Calu3 (cell line): ENCODE data around the gene ZBTB44. TPM values are rescaled to one million over a fixed set of nuclear protein-coding genes. Genes with fewer than 3 reads are reported as not detected.
"Not testable (repeated sequence)": the region's sequence is repeated elsewhere in the genome, so short reads cannot be mapped to it uniquely, and the experiment has no call there.

ENCODE experiments used
- BruUV-seq: library from RNA; stranded (reverse); fragments of 400-500 nt; replicated peaks from 2 replicates; lab custom pipeline; 2021; lab: Mats Ljungman, UMichigan
- CTCF ChIA-PET: fragments of 300-600 bp; sonication (Branson Sonifier 250); formaldehyde crosslinking; loops from one replicate; lab custom pipeline; 2022; ENCODE audit warnings: antibody characterized with exemption; lab: Charles Lee
- DNase-seq: peaks from one replicate; pipeline ENCODE4 v3.0.0; 2022
- H3K27ac Mint-ChIP-seq: one replicate; pipeline ENCODE4 v1.8.0; 2022; ENCODE audit warnings: mixed read lengths; ENCODE audit not compliant: unreplicated experiment
- H3K27me3 Mint-ChIP-seq: one replicate; pipeline ENCODE4 v1.8.0; 2022; ENCODE audit warnings: mixed read lengths; ENCODE audit not compliant: unreplicated experiment
- H3K36me3 Mint-ChIP-seq: one replicate; pipeline ENCODE4 v1.8.0; 2022; ENCODE audit warnings: mild to moderate bottlenecking, moderate library complexity, mixed read lengths; ENCODE audit not compliant: insufficient read depth, unreplicated experiment
- H3K4me1 Mint-ChIP-seq: one replicate; pipeline ENCODE4 v1.8.0; 2022; ENCODE audit warnings: mild to moderate bottlenecking, low read depth, mixed read lengths; ENCODE audit not compliant: unreplicated experiment
- H3K4me3 Mint-ChIP-seq: one replicate; pipeline ENCODE4 v1.8.0; 2022; ENCODE audit warnings: mild to moderate bottlenecking, low read depth, moderate library complexity, mixed read lengths; ENCODE audit not compliant: unreplicated experiment
- H3K9me3 Mint-ChIP-seq: one replicate; pipeline ENCODE4 v1.8.0; 2022; ENCODE audit warnings: low read depth, mixed read lengths; ENCODE audit not compliant: unreplicated experiment
- CTCF ChIP-seq: fragments of 200-600 bp; IDR thresholded peaks from one replicate; pipeline ENCODE4 v1.8.0; 2022; ENCODE audit warnings: antibody characterized with exemption; ENCODE audit not compliant: unreplicated experiment
- intact Hi-C: fragments of 100-400 bp; cut with micrococcal nuclease; formaldehyde crosslinking; loops from one replicate; pipeline ENCODE4 v1.10.0; 2022; ENCODE audit not compliant: unreplicated experiment
- total RNA-seq: library from RNA; stranded (reverse); gene quantifications from 2 replicates; pipeline ENCODE4 v1.2.3, GENCODE V29; 2022

The ZBTB44 gene
- total RNA-seq, 1 experiment from 2014 or later, result 29.7 TPM

- no peak for TF ChIP-seq CTCF
- no peaks in the 10 kb centered on the region for H3K27me3 Mint-ChIP-seq
- peaks cover 10% of the 10 kb centered on the region for H3K4me1 Mint-ChIP-seq
- DNase-seq, result no peak
- no peaks in the 10 kb centered on the region for H3K36me3 Mint-ChIP-seq
- BruUV-seq, result no TSS peak
- no peaks in the 10 kb centered on the region for H3K9me3 Mint-ChIP-seq
- CTCF ChIA-PET, result no interaction called here
- no peak overlapping the region for H3K27ac Mint-ChIP-seq
- intact Hi-C loops, result no loop called here
- no peak overlapping the region for H3K4me3 Mint-ChIP-seq
Observed at GRCh38 chr11:130243816-130244215, 70.9 kb downstream of the ZBTB44 start.

GRCh38 chr11:130241713-130242112 lies 73.0 kb downstream of the ZBTB44 start:
- Mint-ChIP-seq H3K27ac (no peak overlapping the region), H3K27me3 (no peaks in the 10 kb centered on the region), H3K9me3 (no peaks in the 10 kb centered on the region), H3K36me3 (no peaks in the 10 kb centered on the region), H3K4me3 (no peak overlapping the region), H3K4me1 (peaks cover 4% of the 10 kb centered on the region)
- CTCF ChIA-PET, result no interaction called here
- DNase-seq, result no peak
- TF ChIP-seq CTCF, result no peak
- intact Hi-C loops, result no loop called here
- BruUV-seq, result no TSS peak

- no peaks in the 10 kb centered on the region for H3K36me3 Mint-ChIP-seq
- TF ChIP-seq CTCF, result no peak
- BruUV-seq, result no TSS peak
Observed at GRCh38 chr11:130237282-130238006, 77.3 kb downstream of the ZBTB44 start.

GRCh38 chr11:130234315-130234714 lies 80.4 kb downstream of the ZBTB44 start:
- CTCF ChIA-PET, result no interaction called here

More at GRCh38 chr11:130237282-130238006, 77.3 kb downstream of the ZBTB44 start:
- Mint-ChIP-seq H3K4me3 (no peak overlapping the region), H3K27ac (no peak overlapping the region), H3K4me1 (no peaks in the 10 kb centered on the region), H3K27me3 (no peaks in the 10 kb centered on the region), H3K9me3 (no peaks in the 10 kb centered on the region)
- CTCF ChIA-PET, result no interaction called here
- no peak for DNase-seq
- intact Hi-C loops, result no loop called here

GRCh38 chr11:130233888-130234287 lies 80.8 kb downstream of the ZBTB44 start:
- H3K4me3 Mint-ChIP-seq, H3K36me3 Mint-ChIP-seq, BruUV-seq, DNase-seq, H3K27ac Mint-ChIP-seq, H3K4me1 Mint-ChIP-seq, CTCF ChIA-PET, H3K9me3 Mint-ChIP-seq, H3K27me3 Mint-ChIP-seq: not testable (repeated sequence)
- intact Hi-C loops, result loop anchor here (5.0 kb wide), 1 partner anchor 138 kb away; no protein-coding TSS in a partner anchor

More at GRCh38 chr11:130234315-130234714, 80.4 kb downstream of the ZBTB44 start:
- intact Hi-C loops, result loop anchor here (5.0 kb wide), 1 partner anchor 138 kb away; no protein-coding TSS in a partner anchor
- TF ChIP-seq CTCF, result no peak
- Mint-ChIP-seq H3K4me3 (no peak overlapping the region), H3K27me3 (no peaks in the 10 kb centered on the region), H3K36me3 (peaks cover 6% of the 10 kb centered on the region), H3K4me1 (no peaks in the 10 kb centered on the region), H3K9me3 (no peaks in the 10 kb centered on the region), H3K27ac (no peak overlapping the region)
- BruUV-seq, result no TSS peak
- DNase-seq, result no peak

GRCh38 chr11:130233486-130233885 lies 81.2 kb downstream of the ZBTB44 start:
- intact Hi-C loops, result loop anchor here (5.0 kb wide), 1 partner anchor 139 kb away; no protein-coding TSS in a partner anchor
- H3K36me3 Mint-ChIP-seq, H3K4me3 Mint-ChIP-seq, H3K4me1 Mint-ChIP-seq, H3K27me3 Mint-ChIP-seq, CTCF ChIA-PET, H3K9me3 Mint-ChIP-seq, H3K27ac Mint-ChIP-seq, BruUV-seq, DNase-seq: not testable (repeated sequence)
